ENCODE data around the gene WDR64.
"Not testable (repeated sequence)": the region's sequence is repeated elsewhere in the genome, so short reads cannot be mapped to it uniquely, and the experiment has no call there.

The WDR64 gene

GRCh38 chr1:241660424-241660972, 8.4 kb downstream of the WDR64 start:
- DNase-seq = no peak

GRCh38 chr1:241666419-241666818, 14.3 kb downstream of the WDR64 start:
- DNase-seq = no peak

- no peak for DNase-seq
Observed at GRCh38 chr1:241672301-241672700, 20.2 kb downstream of the WDR64 start.

- no peak for DNase-seq
Observed at GRCh38 chr1:241674805-241675384, 22.8 kb downstream of the WDR64 start.

GRCh38 chr1:241675983-241676382, 23.9 kb downstream of the WDR64 start:
- no peak for DNase-seq

- DNase-seq = no peak
Observed at GRCh38 chr1:241677201-241677600, 25.1 kb downstream of the WDR64 start.

- no peak for DNase-seq
Observed at GRCh38 chr1:241678536-241678935, 26.5 kb downstream of the WDR64 start.

- no peak for DNase-seq
Observed at GRCh38 chr1:241679404-241679803, 27.3 kb downstream of the WDR64 start.

- DNase-seq = no peak
Observed at GRCh38 chr1:241679961-241680360, 27.9 kb downstream of the WDR64 start.

GRCh38 chr1:241681861-241682448, 29.9 kb downstream of the WDR64 start:
- not testable (repeated sequence) for DNase-seq

- no peak for DNase-seq
Observed at GRCh38 chr1:241682921-241683320, 30.8 kb downstream of the WDR64 start.

GRCh38 chr1:241684108-241684507, 32.0 kb downstream of the WDR64 start:
- DNase-seq = no peak

GRCh38 chr1:241688940-241689368, 36.9 kb downstream of the WDR64 start:
- no peak for DNase-seq

GRCh38 chr1:241695246-241696171, 43.4 kb downstream of the WDR64 start:
- no peak for DNase-seq

- no peak for DNase-seq
Observed at GRCh38 chr1:241696172-241696814, 44.2 kb downstream of the WDR64 start.

- no peak for DNase-seq
Observed at GRCh38 chr1:241696815-241697639, 44.9 kb downstream of the WDR64 start.

- no peak for DNase-seq
Observed at GRCh38 chr1:241697640-241698018, 45.5 kb downstream of the WDR64 start.

- no peak for DNase-seq
Observed at GRCh38 chr1:241698177-241698576, 46.1 kb downstream of the WDR64 start.

- DNase-seq = no peak
Observed at GRCh38 chr1:241701483-241702295, 49.6 kb downstream of the WDR64 start.

- no peak for DNase-seq
Observed at GRCh38 chr1:241702442-241703373, 50.6 kb downstream of the WDR64 start.

Data from NCI-H1417 treated with DMSO at 0.1 percent for 48 hours (cell line).